IPS-18c (cell line): ENCODE data around the gene GPR108.
A peak's percentile ranks its signal among the peaks of the same experiment; 100 is the strongest.
"Not testable (repeated sequence)": the region's sequence is repeated elsewhere in the genome, so short reads cannot be mapped to it uniquely, and the experiment has no call there.

Experiments
- H3K4me3 ChIP-seq: 2 replicates; pipeline ENCODE4 v1.7.0; 2013; ENCODE audit warnings: low read depth, mild to moderate bottlenecking, low read length, moderate library complexity; ENCODE audit not compliant: insufficient read depth
- H3K9me3 ChIP-seq: one replicate; pipeline ENCODE4 v1.6.1; 2013; ENCODE audit warnings: mild to moderate bottlenecking, low read length, moderate library complexity; ENCODE audit not compliant: control insufficient read depth, insufficient read depth

The GPR108 gene

DNA sequence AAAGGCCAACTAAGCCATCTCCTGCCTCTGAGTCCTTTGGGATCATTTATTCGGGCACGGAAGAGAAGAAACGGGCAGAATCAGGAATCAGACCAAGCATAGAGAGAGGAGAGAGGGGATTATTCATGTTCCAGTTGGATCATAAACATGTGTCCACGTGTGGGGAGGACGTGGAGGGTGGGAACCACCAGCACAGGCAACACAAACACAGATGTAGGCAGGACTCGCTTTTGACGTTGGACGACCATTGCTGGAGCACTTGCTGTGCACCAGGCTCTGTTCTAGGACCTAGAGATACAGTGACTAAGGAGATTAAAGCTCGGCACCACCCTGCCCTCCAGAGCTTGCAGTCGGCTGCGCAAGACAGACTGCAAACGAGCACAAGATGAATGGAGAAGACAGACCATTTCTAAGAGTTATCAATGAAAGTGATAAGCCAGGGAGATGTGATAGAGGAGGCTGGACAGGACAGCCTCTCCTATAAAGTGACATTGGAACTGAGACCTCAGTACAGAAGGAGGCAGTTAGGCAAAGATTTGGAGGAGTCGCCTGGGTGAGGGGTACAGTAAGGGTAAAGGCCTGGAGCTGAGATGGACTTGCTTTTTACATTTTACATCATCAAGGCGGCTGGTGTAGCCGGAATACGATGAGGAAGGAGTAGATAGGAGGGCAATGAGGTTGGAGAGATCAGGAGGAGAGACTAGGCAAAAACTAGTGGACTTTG lies 29.1 kb upstream of the GPR108 start:
- Histone ChIP-seq H3K9me3 (no peaks in the 10 kb centered on the region), H3K4me3 (peak overlapping the region; percentile 81)

- no peaks in the 10 kb centered on the region for H3K9me3 ChIP-seq
- H3K4me3 ChIP-seq = peak overlapping the region; percentile 81
These were observed 28.5 kb upstream of the GPR108 start for GRCh38 chr19:6765738-6766356.

DNA sequence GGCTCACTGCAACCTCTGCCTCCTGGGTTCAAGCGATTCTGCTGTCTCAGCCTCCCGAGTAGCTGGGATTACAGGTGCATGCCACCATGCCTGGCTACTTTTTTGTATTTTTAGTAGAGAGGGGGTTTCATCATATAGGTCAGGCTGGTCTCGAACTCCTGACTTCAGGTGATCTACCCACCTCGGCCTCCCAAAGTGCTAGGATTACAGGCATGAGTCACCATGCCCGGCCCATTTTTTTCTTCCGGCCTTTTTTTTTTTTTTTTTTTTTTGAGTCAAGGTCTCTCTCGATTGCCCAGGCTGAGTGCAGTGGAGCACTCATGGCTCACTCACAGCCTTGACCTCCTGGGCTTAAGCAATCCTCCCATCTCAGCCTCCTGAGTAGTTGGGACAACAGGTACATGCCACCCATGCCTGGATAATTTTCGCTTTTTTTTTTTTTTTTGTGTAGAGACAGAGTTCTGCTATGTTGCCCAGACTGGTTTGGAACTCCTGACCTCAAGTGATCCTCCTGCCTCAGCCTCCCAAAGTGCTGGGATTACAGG lies 24.9 kb upstream of the GPR108 start:
- not testable (repeated sequence) for H3K9me3 ChIP-seq, H3K4me3 ChIP-seq

DNA sequence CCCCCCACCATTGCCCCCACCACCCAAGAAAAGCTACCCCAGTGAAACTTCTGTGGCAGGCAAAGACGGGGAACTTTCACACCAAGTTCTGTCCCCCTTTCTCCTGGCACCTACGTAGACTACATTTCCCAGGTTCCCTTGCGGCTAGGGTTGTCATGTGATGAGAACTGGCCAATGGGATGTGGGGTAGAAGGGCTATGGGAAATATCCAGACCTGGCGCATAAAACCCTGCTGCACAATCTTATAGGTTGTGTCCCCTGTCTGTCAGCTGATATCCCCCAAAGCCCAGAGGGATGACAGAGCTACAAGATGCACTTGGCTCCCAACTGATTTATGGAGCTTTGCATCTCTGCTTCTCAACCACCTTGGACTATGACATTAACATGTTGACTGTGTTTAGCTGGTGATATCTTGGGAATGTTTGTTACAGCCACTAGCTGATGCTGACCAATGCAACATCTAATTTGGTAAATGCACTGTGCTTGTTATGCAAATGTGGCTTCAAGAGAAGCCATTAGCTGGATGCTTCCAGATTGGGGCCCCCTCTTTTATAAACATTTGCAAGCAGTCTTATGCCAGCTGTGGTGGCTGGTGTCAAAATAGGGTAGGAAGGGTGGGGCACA lies 23.8 kb upstream of the GPR108 start:
- no peaks in the 10 kb centered on the region for H3K9me3 ChIP-seq
- no peak overlapping the region for H3K4me3 ChIP-seq

DNA sequence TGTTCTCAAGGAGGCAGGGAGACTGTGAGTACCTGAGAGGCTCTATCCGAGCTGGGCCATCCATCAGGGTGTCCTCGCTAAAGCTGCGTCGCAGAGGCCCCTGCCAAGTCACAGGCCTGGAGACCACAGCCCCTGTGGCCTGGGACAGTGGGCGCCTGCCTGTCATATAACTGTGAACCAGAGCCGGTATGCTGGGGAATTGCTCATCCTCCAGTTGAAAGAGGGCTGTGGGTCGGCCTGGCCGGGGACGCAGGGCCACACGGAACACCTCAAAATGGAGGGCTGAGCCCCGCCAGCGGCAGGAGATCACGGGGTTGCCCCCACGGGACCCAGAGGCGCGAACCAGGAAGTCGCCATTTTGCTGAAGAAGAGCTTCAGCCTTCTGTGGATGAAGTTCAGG lies 23.2 kb upstream of the GPR108 start:
- no peaks in the 10 kb centered on the region for H3K9me3 ChIP-seq

DNA sequence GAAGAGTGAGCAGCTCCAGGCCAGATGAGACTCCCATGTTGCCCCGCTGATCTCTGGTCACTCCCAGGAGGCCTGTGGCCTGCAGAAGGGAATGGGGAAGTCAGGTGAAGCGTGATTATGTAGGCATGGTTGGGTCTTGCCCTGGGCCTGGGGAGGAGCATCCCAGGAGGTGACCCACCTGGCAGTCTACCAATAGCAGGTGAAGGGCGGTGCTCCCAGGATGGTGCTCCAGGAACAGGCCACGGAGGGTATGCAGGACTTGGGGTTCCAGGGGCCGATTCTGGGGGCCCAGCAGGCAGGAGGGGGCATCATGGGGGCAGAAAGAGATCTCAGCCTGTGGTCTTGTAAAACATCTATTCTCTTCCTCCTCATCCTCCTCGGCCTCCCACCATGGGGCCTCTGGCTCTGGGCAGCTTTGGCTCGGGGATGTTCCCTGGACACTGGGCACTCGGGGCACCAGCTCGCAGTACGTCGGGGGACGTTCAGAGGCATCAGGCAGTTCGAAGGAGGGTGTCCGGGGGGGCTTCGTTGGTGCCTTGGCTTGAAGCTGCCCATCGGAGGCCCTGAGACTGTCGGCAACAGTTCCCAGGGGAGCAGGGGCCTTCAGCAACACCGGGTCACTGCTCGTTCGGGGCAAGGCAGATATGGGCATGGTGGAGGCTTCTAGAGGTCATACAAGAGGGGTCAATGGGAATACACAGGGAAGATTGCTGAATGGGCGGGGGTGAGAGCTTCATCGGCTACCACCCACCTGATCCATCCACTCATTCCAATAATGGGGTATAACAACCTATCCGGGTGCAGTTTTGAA lies 17.5 kb upstream of the GPR108 start:
- no peaks in the 10 kb centered on the region for H3K9me3 ChIP-seq

More for the DNA sequence above, 23.2 kb upstream of the GPR108 start:
- no peak overlapping the region for H3K4me3 ChIP-seq

DNA sequence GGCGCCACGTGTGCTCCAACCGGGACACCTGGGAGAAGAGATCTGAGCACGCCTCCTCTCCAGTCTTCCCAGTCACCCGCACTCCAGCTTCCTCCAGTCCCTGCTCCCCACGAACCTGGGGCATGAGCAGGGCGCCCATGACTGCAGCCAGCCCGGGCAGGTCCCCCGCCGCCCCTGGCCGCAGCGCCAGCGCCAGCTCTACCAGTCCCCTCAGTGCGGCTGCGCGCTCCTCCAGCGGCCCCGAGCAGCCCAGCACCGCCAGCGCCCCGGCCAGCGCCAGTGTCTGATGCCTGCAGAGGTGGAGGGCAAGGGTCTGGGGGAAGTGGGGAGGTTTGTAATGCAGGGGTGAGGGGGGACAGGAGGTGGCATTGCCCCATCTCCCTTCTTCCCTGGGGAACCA lies 16.8 kb upstream of the GPR108 start:
- Histone ChIP-seq H3K4me3 (no peak overlapping the region), H3K9me3 (no peaks in the 10 kb centered on the region)

More for the DNA sequence above, 17.5 kb upstream of the GPR108 start:
- H3K4me3 ChIP-seq = no peak overlapping the region

DNA sequence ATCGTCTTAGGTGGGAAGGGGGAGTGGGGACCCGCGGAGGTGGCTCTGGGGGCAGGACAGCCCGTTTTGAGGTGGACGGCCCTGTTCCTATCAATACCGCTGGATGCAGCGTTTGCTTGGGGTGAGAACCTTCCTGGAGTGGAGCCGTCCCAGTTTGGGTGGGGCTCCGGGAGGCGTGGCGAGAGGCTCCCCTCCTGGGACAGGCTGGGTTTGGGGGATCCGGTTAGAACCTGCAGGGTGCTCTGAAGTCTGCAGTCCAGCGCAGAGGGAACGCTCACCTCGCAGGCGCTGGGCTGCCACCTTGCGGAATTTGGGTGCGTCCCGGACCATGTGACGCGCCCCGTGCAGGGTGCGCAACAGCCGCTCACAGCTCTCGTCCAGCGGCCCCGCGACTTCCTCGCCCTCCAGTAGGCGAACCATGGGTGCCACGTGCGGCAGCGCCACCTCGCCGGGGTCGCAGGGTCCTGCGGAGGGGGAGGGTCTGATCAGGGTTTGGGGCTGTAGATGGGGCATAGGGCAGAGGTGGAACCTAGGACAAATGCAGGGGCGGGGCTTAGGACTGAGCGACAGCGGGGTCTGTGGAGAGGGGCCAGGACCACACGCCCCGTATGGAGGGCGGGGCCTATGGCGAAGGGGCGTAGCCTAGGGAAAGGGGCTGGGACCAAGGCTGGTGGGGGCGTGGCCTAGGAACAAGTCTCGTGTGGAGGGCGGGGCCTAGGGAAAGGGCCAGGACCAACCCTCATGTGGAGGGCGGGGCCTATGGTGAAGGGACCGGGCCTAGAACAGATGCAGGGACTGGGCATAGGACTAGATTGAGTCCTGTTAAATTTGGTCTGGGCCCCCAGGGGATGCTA lies 16.0 kb upstream of the GPR108 start:
- peak overlapping the region; percentile 62 for H3K4me3 ChIP-seq
- no peaks in the 10 kb centered on the region for H3K9me3 ChIP-seq

DNA sequence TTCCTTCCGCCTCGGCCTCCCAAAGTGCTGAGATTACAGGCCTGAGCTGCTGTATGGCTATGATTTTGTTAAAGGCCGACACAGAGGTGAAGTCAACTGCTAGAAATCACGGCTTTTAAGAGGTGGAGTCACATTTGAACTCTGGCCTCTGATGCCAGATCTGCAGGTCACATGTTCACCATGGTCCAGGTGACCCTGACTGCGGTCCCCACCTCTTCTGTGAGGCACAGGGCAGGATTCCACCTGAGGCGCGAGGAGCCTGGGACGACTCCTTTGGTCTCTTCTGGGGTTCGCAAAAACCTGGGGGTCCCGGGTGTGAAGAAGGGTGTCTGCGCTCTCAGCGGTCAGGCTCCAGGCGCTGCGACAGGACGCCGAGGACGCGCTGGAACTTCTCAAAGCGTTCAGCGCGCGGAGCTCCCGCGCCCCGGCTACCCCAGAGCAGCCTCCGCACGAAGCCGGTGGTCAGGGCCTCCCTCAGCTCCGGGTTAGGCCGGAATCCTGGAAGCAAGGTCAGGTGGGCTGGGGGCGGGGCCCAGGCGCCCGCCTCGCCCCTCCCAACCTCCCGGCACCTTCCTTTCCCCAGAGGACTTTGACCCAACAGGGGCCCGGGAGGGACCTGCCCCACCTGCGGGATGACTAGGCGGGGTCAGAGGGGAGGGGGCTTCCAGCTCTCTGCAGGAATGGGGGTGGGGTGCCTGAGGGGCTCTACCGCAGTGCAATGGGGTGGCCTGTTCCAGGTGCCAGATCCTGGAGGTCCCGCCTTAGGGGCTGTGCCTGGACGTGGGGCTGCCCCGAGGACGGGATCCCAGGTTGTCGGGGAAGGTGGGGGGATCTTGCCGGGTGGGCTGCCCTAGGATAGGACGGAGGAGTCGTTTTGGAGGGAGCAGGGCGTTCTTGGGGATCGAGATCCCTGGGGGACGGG lies 15.1 kb upstream of the GPR108 start:
- H3K9me3 ChIP-seq = no peaks in the 10 kb centered on the region
- H3K4me3 ChIP-seq = peak overlapping the region; percentile 62

GRCh38 chr19:6751189-6751588 lies 13.8 kb upstream of the GPR108 start:
- no peak overlapping the region for H3K4me3 ChIP-seq

GRCh38 chr19:6750062-6750461 lies 12.7 kb upstream of the GPR108 start:
- Histone ChIP-seq H3K4me3 (no peak overlapping the region), H3K9me3 (no peaks in the 10 kb centered on the region)

More at GRCh38 chr19:6751189-6751588, 13.8 kb upstream of the GPR108 start:
- no peaks in the 10 kb centered on the region for H3K9me3 ChIP-seq

- H3K4me3 ChIP-seq, H3K9me3 ChIP-seq: not testable (repeated sequence)
These were observed 11.2 kb upstream of the GPR108 start for GRCh38 chr19:6748543-6748942.

- no peak overlapping the region for H3K4me3 ChIP-seq
- H3K9me3 ChIP-seq = no peaks in the 10 kb centered on the region
These were observed 8.6 kb upstream of the GPR108 start for GRCh38 chr19:6745965-6746364.

DNA sequence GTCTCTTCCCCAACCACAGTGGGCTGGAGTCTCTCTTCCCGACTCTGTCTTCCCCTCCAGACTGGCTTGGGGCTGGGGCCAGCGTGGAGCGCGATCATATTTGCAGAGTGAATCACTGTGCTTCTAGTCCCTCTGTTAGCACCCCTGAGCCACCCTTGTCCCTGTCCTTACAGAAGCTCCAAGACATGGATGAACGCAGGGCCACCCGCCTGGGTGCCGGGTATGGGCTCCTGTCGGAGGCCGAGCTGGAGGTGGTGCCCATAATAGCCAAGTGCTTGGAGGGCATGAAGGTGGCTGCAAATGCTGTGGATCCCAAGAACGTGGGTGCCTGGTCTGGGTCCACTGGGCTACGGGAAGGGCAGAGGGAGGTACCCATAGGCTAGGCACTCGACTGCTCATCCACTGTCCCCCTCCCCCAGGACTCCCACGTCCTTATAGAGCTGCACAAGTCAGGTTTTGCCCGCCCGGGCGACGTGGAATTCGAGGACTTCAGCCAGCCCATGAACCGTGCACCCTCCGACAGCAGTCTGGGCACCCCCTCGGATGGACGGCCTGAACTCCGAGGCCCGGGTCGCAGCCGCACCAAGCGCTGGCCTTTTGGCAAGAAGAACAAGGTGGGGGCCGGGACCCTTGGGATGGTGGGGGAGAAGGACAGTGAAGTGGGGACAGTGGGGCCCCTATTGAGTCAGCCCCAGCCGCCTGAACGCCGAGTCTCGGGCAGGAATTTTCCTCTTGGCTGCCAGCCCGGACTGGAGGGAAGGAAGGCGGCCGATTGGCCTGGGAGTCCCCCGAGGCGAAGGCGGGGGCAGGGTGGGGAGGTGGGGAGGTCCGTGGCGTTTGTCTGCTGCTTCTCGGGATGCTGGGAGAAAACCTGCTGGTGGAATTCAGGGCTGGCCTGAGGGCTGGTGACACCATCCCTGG lies 7.3 kb upstream of the GPR108 start:
- peak overlapping the region; percentile 5; the same call in 1 of the 2 replicates for H3K4me3 ChIP-seq
- no peaks in the 10 kb centered on the region for H3K9me3 ChIP-seq
